Stimulated activated CD4-positive, alpha-beta T cell treated with anti-CD3 and anti-CD28 coated beads, Interleukin-1b, Interleukin-23, amount 100 ng/mL, for 48 hours (primary cell): ENCODE measurements around the gene NLRP11.
"Not testable (repeated sequence)": the region's sequence is repeated elsewhere in the genome, so short reads cannot be mapped to it uniquely, and the experiment has no call there.

Experiments used
- DNase-seq: peaks from one replicate; pipeline ENCODE4 v3.0.0-alpha.2; 2020

The NLRP11 gene

GRCh38 chr19:55777528-55777927, 54.3 kb downstream of the NLRP11 start:
- no peak for DNase-seq

GRCh38 chr19:55769632-55770031, 62.2 kb downstream of the NLRP11 start:
- DNase-seq = not testable (repeated sequence)

- DNase-seq = not testable (repeated sequence)
Observed at GRCh38 chr19:55768818-55769217, 63.0 kb downstream of the NLRP11 start, which contains the start of gene RFPL4AL1. RFPL4AL1 (plus strand) TSS chr19:55769118; CDS start chr19:55771805, 2,687 bp downstream.

- no peak for DNase-seq
Observed at GRCh38 chr19:55766466-55766865, 65.3 kb downstream of the NLRP11 start.

DNA sequence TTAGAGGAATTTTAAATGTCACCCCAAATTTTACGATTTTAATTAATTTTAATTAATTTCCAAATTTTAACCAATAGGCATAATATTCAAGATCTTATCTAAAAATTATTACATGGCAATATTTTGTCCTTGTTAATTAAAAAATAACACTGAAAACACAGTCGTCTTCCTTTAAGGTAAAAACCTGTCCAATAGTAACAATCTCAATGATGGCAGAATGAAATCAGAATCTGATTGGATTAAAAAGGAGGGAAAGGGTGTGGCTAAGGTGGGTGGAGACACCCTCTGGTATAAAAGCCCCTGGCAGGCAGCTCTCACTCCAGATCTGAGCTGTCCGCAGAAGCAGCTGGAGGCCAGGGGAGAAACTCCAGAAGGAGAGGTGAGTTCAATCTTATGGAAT, 73.0 kb downstream of the NLRP11 start, which contains the start of gene RFPL4A:
RFPL4A (plus strand) TSS at position 301 of the 400 bp plus-strand sequence. CDS start 2,704 bp downstream, outside the sequence.
- DNase-seq = not testable (repeated sequence)

DNA sequence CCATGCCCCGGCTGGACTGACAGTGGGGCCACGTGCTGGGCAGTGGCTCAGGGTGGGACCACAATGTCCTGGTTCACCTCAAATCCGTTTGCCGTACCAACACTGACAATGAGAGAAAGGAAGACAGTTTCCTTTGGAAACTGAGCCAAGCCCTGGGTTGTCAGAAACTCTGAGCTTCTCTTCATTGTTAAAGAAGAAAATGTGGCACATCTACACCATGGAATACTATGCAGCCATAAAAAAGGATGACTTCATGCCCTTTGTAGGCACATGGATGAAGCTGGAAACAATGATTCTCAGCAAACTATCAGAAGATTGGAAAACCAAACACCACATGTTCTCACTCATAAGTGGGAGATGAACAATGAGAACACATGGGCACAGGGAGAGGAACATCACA, 75.0 kb downstream of the NLRP11 start:
- DNase-seq = not testable (repeated sequence)

GRCh38 chr19:55753401-55753800, 78.4 kb downstream of the NLRP11 start:
- no peak for DNase-seq

- DNase-seq = no peak
Observed at GRCh38 chr19:55750715-55751114, 81.1 kb downstream of the NLRP11 start.

- no peak for DNase-seq
Observed at GRCh38 chr19:55738302-55738701, 93.5 kb downstream of the NLRP11 start, which contains the start of gene NLRP9. NLRP9 (minus strand) TSS chr19:55738402; CDS start chr19:55738374, 28 bp downstream.
